HG03280 (cell line): ENCODE measurements around the gene BCAS3.
"Not testable (repeated sequence)": the region's sequence is repeated elsewhere in the genome, so short reads cannot be mapped to it uniquely, and the experiment has no call there.

Experiments used
- ATAC-seq: cut with Tn5 transposase; IDR thresholded peaks from one replicate; pipeline ENCODE4 v1.9.1; 2021; ENCODE audit warnings: mild to moderate bottlenecking, moderate library complexity; ENCODE audit not compliant: unreplicated experiment

The BCAS3 gene

DNA sequence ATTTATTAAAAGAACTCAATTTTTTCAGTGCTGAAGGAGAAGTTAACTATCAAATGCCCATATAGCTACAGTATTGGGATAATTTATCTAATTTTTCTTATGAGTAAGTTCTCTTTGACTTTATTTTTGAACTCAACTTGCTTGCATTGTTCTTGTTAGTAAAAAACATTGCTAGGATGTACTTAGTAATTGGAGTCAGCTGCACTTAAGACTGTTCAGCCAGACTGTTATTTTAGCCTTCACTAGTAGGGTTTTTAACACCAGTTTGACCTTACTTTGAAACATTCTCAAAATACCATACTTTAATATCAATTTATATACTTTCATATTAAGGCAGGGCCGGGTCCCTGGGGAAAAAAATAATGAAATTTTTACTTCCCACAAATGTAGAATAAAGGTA lies 465.4 kb downstream of the BCAS3 start:
- ATAC-seq, result no peak

GRCh38 chr17:61144137-61144536 lies 466.5 kb downstream of the BCAS3 start:
- no peak for ATAC-seq

- no peak for ATAC-seq
Measured at GRCh38 chr17:61144617-61145564, 467.2 kb downstream of the BCAS3 start.

- ATAC-seq, result not testable (repeated sequence)
Measured at GRCh38 chr17:61146833-61147232, 469.2 kb downstream of the BCAS3 start.

- no peak for ATAC-seq
Measured at GRCh38 chr17:61149106-61149825, 471.6 kb downstream of the BCAS3 start.

DNA sequence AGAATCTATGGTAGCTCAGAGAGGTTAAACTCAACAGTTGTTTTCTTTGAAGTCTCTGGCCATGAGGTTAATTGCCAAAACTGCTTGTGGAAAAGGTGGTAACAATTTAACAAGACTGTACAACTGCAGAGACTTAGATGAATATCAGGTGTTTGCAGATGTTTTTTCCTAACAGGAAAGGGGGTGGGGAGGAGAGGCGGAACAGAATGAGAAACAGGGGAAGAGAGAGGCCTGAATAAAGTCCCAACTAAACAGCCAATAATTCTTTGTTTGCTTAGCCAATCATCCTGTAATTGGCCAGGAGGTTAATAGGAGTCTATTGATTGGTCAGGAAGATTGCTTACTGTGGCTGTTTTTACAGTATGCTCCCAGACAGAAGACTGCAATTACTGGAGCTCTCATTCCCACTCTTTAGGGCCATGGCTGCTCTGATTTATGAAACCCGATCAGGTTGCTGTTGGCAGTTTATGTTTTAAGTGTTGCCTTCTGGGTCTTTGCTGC lies 472.3 kb downstream of the BCAS3 start:
- no peak for ATAC-seq

GRCh38 chr17:61150686-61151299 lies 473.1 kb downstream of the BCAS3 start:
- peak; percentile 58 for ATAC-seq

GRCh38 chr17:61152898-61153297 lies 475.2 kb downstream of the BCAS3 start:
- ATAC-seq, result no peak

- no peak for ATAC-seq
Measured at GRCh38 chr17:61155590-61156237, 478.1 kb downstream of the BCAS3 start.

- ATAC-seq, result no peak
Measured at GRCh38 chr17:61157246-61157886, 479.7 kb downstream of the BCAS3 start.

GRCh38 chr17:61158376-61158775 lies 480.7 kb downstream of the BCAS3 start:
- ATAC-seq, result no peak

GRCh38 chr17:61159221-61159814 lies 481.7 kb downstream of the BCAS3 start:
- no peak for ATAC-seq

- no peak for ATAC-seq
Measured at GRCh38 chr17:61160204-61160603, 482.6 kb downstream of the BCAS3 start.

- no peak for ATAC-seq
Measured at GRCh38 chr17:61160789-61161445, 483.3 kb downstream of the BCAS3 start.

GRCh38 chr17:61161615-61162134 lies 484.0 kb downstream of the BCAS3 start:
- no peak for ATAC-seq

- ATAC-seq, result no peak
Measured at GRCh38 chr17:61164517-61164916, 486.9 kb downstream of the BCAS3 start.

GRCh38 chr17:61167075-61167474 lies 489.4 kb downstream of the BCAS3 start:
- ATAC-seq, result no peak

DNA sequence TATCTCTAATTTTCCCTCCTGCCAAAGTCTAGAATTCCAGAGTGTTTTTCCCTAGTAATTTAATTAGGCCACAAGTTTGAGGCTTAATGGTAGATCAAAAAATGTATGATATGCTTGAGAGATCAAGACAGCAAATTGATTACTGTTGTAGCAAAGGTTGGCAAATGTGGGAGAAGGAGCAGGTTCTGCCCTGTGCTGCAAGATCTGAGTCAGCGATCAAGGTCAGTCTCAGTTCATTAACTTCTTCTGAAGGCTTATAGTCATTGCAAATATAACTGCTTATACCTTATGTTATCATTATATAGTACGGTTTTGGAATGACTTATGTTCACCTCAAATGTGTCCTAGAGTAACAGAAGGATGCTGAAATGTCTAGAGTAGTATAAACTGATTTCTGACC lies 490.9 kb downstream of the BCAS3 start:
- no peak for ATAC-seq

- no peak for ATAC-seq
Measured at GRCh38 chr17:61174310-61174709, 496.7 kb downstream of the BCAS3 start.
